Testis (tissue), 3 donors: ENCODE data around the gene HDAC8. TPM values are rescaled to one million over a fixed set of nuclear protein-coding genes. Genes with fewer than 3 reads are reported as not detected.

ENCODE experiments used
- polyA plus RNA-seq: library from polyadenylated mRNA; stranded (reverse); fragments of 350-450 nt; fragmentation: Illumina TruSeq; extraction: RNeasy Lipid Tissue Mini Kit (QIAGEN cat#74804); gene quantifications from one replicate; pipeline ENCODE4 v1.2.3, GENCODE V29; 2014; ENCODE audit warnings: low read depth, low replicate concordance; ENCODE audit not compliant: insufficient read depth
- small RNA-seq, 2 donors: library from RNA; depleted of rRNA; stranded (forward); fragments of <200 nt; gene quantifications; one replicate each; pipeline ENCODE3, GENCODE V24; 2016
- total RNA-seq, 2 donors: library from RNA; depleted of rRNA; stranded (reverse); fragments of >200 nt; gene quantifications; one replicate each; pipeline ENCODE4 v1.2.3, GENCODE V29; 2016

HDAC8 gene
- total and polyA plus RNA-seq, 3 donors from 2014 or later = 8.3 to 30.3 (median 25.2) TPM

Small RNAs within 50 kb of the gene (small RNA-seq; reads per million reads assigned to genes)
- gene RF00019 (0 reads per million in 2 donors), gene RNU2-68P (0.38 to 0.46 reads per million in 2 donors)

Other genes with a start within 250 kb of the HDAC8 start
- 10 to 100 TPM; 11.4 to 13.1 TPM for gene PHKA1, start 141.5 kb upstream of the HDAC8 start, total RNA-seq
- 3.6 TPM for gene PHKA1, start 141.5 kb upstream of the HDAC8 start, polyA plus RNA-seq
- 1 to 10 TPM; 6.1 to 7.4 TPM for gene DMRTC1B, start 204.0 kb upstream of the HDAC8 start, total RNA-seq
- 11.9 TPM for gene DMRTC1B, start 204.0 kb upstream of the HDAC8 start, polyA plus RNA-seq
- 100 to 1,000 TPM in 1 of 2 donors, 10 to 100 TPM in 1; 38.3 to 117 TPM for gene FAM236B, start 209.8 kb upstream of the HDAC8 start, total RNA-seq
- 238 TPM for gene FAM236B, start 209.8 kb upstream of the HDAC8 start, polyA plus RNA-seq
- gene FAM236D, start 235.4 kb upstream of the HDAC8 start, total RNA-seq = not detected
- gene FAM236D, start 235.4 kb upstream of the HDAC8 start, polyA plus RNA-seq = not detected